AG09309 (cell line): ENCODE results near the gene AGAP1.

Experiments used
- DNase-seq: peaks from one replicate; pipeline ENCODE4 v3.0.0-alpha.2; 2010; ENCODE audit warnings: low read depth
- H3K4me3 ChIP-seq: 2 replicates; pipeline ENCODE4 v1.5.1; 2011; ENCODE audit warnings: mild to moderate bottlenecking, low read depth, low read length, moderate library complexity; ENCODE audit not compliant: control insufficient read depth
- TF ChIP-seq, protein P1 (sequence below): IDR thresholded peaks from 2 replicates; pipeline ENCODE4 v1.5.1; 2011; ENCODE audit warnings: mild to moderate bottlenecking, low read depth, low read length, inconsistent platforms; ENCODE audit not compliant: insufficient read depth, control insufficient read depth; ENCODE audit errors: missing control alignments

AGAP1 gene

GRCh38 chr2:235964787-235965390 is 471.0 kb downstream of the AGAP1 start:
- TF ChIP-seq, protein P1, sequence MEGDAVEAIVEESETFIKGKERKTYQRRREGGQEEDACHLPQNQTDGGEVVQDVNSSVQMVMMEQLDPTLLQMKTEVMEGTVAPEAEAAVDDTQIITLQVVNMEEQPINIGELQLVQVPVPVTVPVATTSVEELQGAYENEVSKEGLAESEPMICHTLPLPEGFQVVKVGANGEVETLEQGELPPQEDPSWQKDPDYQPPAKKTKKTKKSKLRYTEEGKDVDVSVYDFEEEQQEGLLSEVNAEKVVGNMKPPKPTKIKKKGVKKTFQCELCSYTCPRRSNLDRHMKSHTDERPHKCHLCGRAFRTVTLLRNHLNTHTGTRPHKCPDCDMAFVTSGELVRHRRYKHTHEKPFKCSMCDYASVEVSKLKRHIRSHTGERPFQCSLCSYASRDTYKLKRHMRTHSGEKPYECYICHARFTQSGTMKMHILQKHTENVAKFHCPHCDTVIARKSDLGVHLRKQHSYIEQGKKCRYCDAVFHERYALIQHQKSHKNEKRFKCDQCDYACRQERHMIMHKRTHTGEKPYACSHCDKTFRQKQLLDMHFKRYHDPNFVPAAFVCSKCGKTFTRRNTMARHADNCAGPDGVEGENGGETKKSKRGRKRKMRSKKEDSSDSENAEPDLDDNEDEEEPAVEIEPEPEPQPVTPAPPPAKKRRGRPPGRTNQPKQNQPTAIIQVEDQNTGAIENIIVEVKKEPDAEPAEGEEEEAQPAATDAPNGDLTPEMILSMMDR: no peak
- no peak for DNase-seq
- no peak overlapping the region for H3K4me3 ChIP-seq

GRCh38 chr2:235966396-235966795 is 472.6 kb downstream of the AGAP1 start:
- H3K4me3 ChIP-seq: no peak overlapping the region
- TF ChIP-seq, protein P1: no peak
- DNase-seq: no peak

DNA sequence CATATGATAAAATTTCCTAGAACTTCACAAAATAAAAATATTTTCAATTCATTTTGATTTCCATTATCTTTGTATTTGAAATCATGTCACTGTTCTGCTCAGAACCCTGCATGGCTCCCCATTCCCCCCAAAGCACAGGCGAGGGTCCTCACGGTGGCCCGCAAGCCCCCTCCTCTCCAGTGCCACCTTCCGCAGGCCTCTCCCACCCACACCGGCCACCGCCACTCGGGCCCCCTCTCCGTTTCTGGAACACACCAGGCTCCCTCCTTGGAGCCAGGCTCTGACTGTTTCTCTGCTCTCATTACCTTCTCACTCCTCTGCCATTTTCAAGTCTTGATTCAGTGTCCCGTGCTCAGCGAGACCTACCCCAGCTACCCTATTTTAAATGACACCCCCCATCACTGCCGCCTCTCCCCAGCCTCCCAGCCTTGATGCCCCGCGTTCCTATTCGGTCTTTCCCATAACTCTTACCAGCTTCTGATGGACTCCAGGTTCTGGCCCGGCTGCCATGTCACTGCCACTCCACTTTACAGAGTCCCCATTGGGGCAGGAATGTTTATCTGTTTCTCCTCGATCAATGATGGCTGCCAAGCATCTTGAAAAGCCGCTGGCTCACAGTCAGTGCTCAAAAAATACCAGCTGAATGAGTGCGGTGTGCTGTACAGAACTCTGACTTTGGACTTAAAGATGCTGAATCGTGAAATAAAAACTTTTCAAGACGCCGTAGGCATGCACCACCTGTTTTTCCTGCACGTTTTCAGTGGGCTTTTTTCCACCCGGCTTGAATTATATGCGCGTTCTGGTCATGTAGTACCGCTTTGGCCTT is 473.3 kb downstream of the AGAP1 start:
- DNase-seq: no peak
- H3K4me3 ChIP-seq: no peak overlapping the region
- TF ChIP-seq, protein P1: no peak

DNA sequence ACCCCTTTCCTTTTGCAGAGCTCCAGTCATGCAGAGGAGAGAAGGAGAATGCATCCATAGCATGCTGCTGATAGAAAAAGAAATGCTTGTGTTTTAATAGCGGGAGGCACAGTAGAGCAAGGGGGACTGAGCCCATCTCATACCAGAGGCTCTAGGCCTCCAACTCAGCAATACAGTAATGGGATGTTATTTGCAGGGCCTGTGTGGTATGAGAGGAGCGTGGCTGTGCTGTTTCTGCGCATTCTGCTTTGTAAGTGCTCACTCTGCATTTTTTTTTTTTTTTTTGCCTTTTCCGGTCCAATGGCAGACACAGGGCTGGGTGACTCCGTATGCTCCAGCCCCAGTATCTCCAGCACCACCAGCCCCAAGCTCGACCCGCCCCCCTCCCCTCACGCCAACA is 474.3 kb downstream of the AGAP1 start:
- no peak for DNase-seq
- TF ChIP-seq, protein P1: no peak
- H3K4me3 ChIP-seq: no peak overlapping the region

GRCh38 chr2:235968616-235969324 is 474.9 kb downstream of the AGAP1 start:
- no peak for DNase-seq
- H3K4me3 ChIP-seq: no peak overlapping the region
- TF ChIP-seq, protein P1: no peak

DNA sequence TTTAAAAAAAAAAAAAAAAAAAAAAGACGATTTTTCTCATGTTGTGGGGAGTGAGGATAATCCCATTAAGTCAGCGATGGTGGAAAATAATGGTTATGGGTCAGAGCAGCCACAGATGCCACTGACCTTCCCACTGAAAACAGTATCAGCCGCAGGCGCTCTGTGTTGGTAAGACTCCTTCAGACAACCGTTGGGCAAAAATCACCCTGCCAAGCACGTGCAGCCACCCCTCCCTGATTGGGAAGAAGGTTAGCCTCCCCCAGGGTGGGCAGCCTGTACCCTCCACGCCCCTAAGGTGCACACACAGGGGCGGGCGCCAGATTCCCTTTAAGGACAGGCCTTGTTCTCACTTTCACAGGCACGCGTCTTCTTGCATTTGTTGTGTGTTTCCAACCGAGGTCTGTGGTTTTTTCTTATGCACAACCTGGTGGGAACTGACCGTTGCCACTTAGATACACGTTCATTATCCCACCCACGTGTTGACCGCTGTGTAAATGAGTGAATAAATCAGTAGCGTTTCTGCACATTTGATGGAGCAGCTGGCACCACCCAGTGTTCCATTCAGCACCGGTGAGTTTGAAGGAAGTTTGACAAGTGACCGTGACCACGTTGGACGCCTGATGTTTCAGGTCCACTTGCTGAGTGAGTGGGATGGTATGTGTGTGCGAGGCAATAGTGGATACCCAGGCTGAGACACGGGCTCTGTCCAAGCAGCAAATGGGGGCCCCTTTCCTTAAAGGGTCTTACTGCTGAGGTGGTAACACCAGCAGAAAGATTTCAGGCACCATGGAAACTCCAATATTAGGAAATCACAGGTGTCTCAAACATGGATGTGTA is 476.6 kb downstream of the AGAP1 start:
- no peak for DNase-seq
- TF ChIP-seq, protein P1: no peak
- no peak overlapping the region for H3K4me3 ChIP-seq
